Gastrocnemius medialis (tissue), 4 donors: ENCODE measurements around the gene ECEL1. TPM values are rescaled to one million over a fixed set of nuclear protein-coding genes. Genes with fewer than 3 reads are reported as not detected.
"Not testable (repeated sequence)": the region's sequence is repeated elsewhere in the genome, so short reads cannot be mapped to it uniquely, and the experiment has no call there.

Experiments used
- ATAC-seq, 2 donors: fragments of 150-250 bp; one replicate each; pipeline ENCODE4 v1.9.1; 2016
- DNase-seq, 2 donors: peaks; one replicate each; pipeline ENCODE4 v3.0.0-alpha.2; 2019
- H3K27ac ChIP-seq, 4 donors: fragments of 200-600 bp; sonication (generic); 1 replicate in 1 of 4; 2 replicates in 3 of 4; pipeline ENCODE4 v1.5.1; 2016 to 2018; ENCODE audit warnings: mild to moderate bottlenecking in 2 of 4, moderate library complexity in 1 of 4
- H3K27me3 ChIP-seq, 3 donors: fragments of 200-600 bp; sonication (generic) in 2 of 3; 1 replicate in 1 of 3; 2 replicates in 2 of 3; pipeline versions ENCODE4 v1.5.1 to v1.6.0; 2016 to 2019; ENCODE audit warnings: mild to moderate bottlenecking in 1 of 3, moderate library complexity in 1 of 3
- H3K36me3 ChIP-seq, 2 donors: fragments of 200-600 bp; sonication (generic) in 1 of 2; one replicate each; pipeline ENCODE4 v1.5.1; 2017 to 2018
- H3K4me1 ChIP-seq, 2 donors: fragments of 200-600 bp; sonication (generic) in 1 of 2; one replicate each; pipeline ENCODE4 v1.5.1; 2016 to 2017; ENCODE audit warnings: mild to moderate bottlenecking in 2 of 2
- H3K4me3 ChIP-seq, 4 donors: fragments of 200-600 bp; sonication (generic) in 3 of 4; 1 replicate in 1 of 4; 2 replicates in 3 of 4; pipeline ENCODE4 v1.5.1; 2016 to 2019; ENCODE audit warnings: mild to moderate bottlenecking in 2 of 4
- H3K9me3 ChIP-seq, 3 donors: fragments of 200-600 bp; sonication (generic) in 2 of 3; 1 replicate in 1 of 3; 2 replicates in 2 of 3; pipeline ENCODE4 v1.5.1; 2016 to 2019
- CTCF ChIP-seq, 5 experiments: fragments of 450-650 bp in 3 of 5; fragments of 200-600 bp in 2 of 5; sonication (generic) in 2 of 5; IDR thresholded peaks in 4 of 5; conservative IDR thresholded peaks in 1 of 5; 1 replicate in 4 of 5; 2 replicates in 1 of 5; pipeline ENCODE4 v1.5.1; 2016 to 2019; ENCODE audit warnings: antibody characterized with exemption in 5 of 5, mild to moderate bottlenecking in 3 of 5, moderate library complexity in 3 of 5
- POLR2A ChIP-seq, 2 donors: fragments of 450-650 bp; IDR thresholded peaks; one replicate each; pipeline ENCODE4 v1.6.1; 2017; ENCODE audit warnings: antibody characterized with exemption in 2 of 2, mild to moderate bottlenecking in 2 of 2, moderate library complexity in 2 of 2
- in situ Hi-C, 4 donors: fragments of 200-750 bp; cut with MboI; loops; one replicate each; pipeline versions ENCODE4 v1.15.0 to v1.8.0; 2017; ENCODE audit warnings: low sequenced_read_pairs in 4 of 4
- intact Hi-C: fragments of 100-400 bp; cut with DNase I; formaldehyde crosslinking; loops from one replicate; pipeline ENCODE4 v1.15.1; 2023; ENCODE audit warnings: low total_unique reads
- total RNA-seq, 4 donors: library from RNA; depleted of rRNA; stranded (reverse); fragments of >200 nt; gene quantifications; one replicate each; pipeline versions ENCODE4 v1.1.0 to v1.2.3, GENCODE V29; 2016

Gene ECEL1
- total RNA-seq, 4 donors from 2014 or later: 0.51 to 1.5 (median 0.55) TPM; not detected in 1

GRCh38 chr2:232440220-232441018 lies 47.2 kb downstream of the ECEL1 start:
- peak; percentile 55 to 79 for ATAC-seq
- not testable (repeated sequence) for H3K4me1 ChIP-seq, H3K27me3 ChIP-seq, H3K27ac ChIP-seq, H3K36me3 ChIP-seq, H3K4me3 ChIP-seq, H3K9me3 ChIP-seq
- peak; percentile 82 to 92 (median 86) for TF ChIP-seq CTCF (IDR thresholded peaks at IDR 0.05 in 4 of 5, conservative IDR thresholded peaks at IDR 0.05 in 1 of 5)
- intact Hi-C loops: loop anchor here (1.0 to 10.0 kb wide), 2 partner anchors 116 to 534 kb away; no protein-coding TSS in a partner anchor
- in situ Hi-C loops: loop anchor here in 3 of 4 donors (25.0 kb wide), 1 partner anchor 528 kb away; no protein-coding TSS in a partner anchor
- DNase-seq: peak; percentile 45 to 74

DNA sequence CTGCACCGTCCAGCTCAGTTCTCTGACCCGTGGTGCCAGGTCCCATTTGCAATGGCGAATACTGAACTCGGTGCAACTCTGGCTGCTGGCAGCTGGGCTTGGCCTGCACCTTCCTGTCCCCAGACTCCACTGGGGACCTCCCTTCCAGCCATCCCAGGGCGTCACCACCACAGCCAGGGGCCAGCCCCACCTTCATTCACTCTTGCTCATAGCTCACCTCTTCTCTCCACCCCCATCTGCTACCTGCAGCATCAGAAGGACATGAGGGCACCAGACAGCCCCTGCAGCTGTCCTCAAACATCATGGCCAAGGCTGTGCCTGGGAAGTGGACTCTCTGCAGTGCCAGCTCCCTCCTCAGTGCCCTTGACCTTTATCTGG lies 47.9 kb downstream of the ECEL1 start:
- no peak for ATAC-seq
- Histone ChIP-seq H3K36me3 (no peaks in the 10 kb centered on the region), H3K4me1 (peaks cover 3 to 9% of the 10 kb centered on the region in 2 donors), H3K9me3 (no peaks in the 10 kb centered on the region), H3K27me3 (no peaks in the 10 kb centered on the region), H3K27ac (no peak overlapping the region), H3K4me3 (no peak overlapping the region)
- DNase-seq: no peak
- in situ Hi-C loops: loop anchor here (10.0 to 25.0 kb wide), 2 partner anchors 527 to 535 kb away; no protein-coding TSS in a partner anchor
- TF ChIP-seq CTCF (IDR thresholded peaks at IDR 0.05 in 4 of 5, conservative IDR thresholded peaks at IDR 0.05 in 1 of 5) (peak in 2 of 5 experiments; percentile 27 to 48), POLR2A (IDR thresholded peaks at IDR 0.05) (no peak)
- intact Hi-C loops: loop anchor here (1.0 to 10.0 kb wide), 2 partner anchors 115 to 533 kb away; no protein-coding TSS in a partner anchor

- intact Hi-C loops (no loop called here), in situ Hi-C loops (loop anchor here (10.0 to 25.0 kb wide), 2 partner anchors 527 to 534 kb away; no protein-coding TSS in a partner anchor)
- peak; percentile 31 to 56 (median 47) for TF ChIP-seq CTCF (IDR thresholded peaks at IDR 0.05 in 4 of 5, conservative IDR thresholded peaks at IDR 0.05 in 1 of 5)
- TF ChIP-seq POLR2A (IDR thresholded peaks at IDR 0.05): no peak
- DNase-seq: no peak
- H3K27ac ChIP-seq: no peak overlapping the region
- H3K27me3 ChIP-seq: no peaks in the 10 kb centered on the region
- H3K9me3 ChIP-seq: no peaks in the 10 kb centered on the region
- H3K4me3 ChIP-seq: no peak overlapping the region
- H3K36me3 ChIP-seq: no peaks in the 10 kb centered on the region
- H3K4me1 ChIP-seq: peaks cover 3 to 5% of the 10 kb centered on the region in 2 donors
- ATAC-seq: peak in 1 of 2 donors; percentile 32
Measured at GRCh38 chr2:232438951-232439757, 48.5 kb downstream of the ECEL1 start.

- in situ Hi-C loops: loop anchor here (10.0 to 25.0 kb wide), 2 partner anchors 526 to 533 kb away; no protein-coding TSS in a partner anchor
- H3K36me3 ChIP-seq: no peaks in the 10 kb centered on the region
- H3K4me3 ChIP-seq: no peak overlapping the region
- H3K4me1 ChIP-seq: peaks cover 0 to 2% of the 10 kb centered on the region in 2 donors
- ATAC-seq (no peak), DNase-seq (no peak)
- no peaks in the 10 kb centered on the region for H3K9me3 ChIP-seq
- H3K27ac ChIP-seq: no peak overlapping the region
- TF ChIP-seq POLR2A (IDR thresholded peaks at IDR 0.05) (no peak), CTCF (IDR thresholded peaks at IDR 0.05 in 4 of 5, conservative IDR thresholded peaks at IDR 0.05 in 1 of 5) (no peak)
- intact Hi-C loops: no loop called here
- H3K27me3 ChIP-seq: no peaks in the 10 kb centered on the region
Measured at GRCh38 chr2:232438091-232438490, 49.5 kb downstream of the ECEL1 start.
